Measurements from ENCODE around the gene GLT6D1.

GRCh38 chr9:135590486-135591079, 48.8 kb downstream of the GLT6D1 start:
- TF ChIP-seq GATA2 (IDR thresholded peaks at IDR 0.05; ENCODE audit: low read depth, low read length) (no peak), GATA3 (IDR thresholded peaks at IDR 0.05; ENCODE audit: low read depth, low read length) (no peak)
